ENCODE data around the gene CTNNA3. TPM values are rescaled to one million over a fixed set of nuclear protein-coding genes. Genes with fewer than 3 reads are reported as not detected.

The CTNNA3 gene
- total and polyA plus RNA-seq, 4 donors, result 0.16 to 2.4 (median 1.4) TPM

- 62% methylated on average over 5 of the region's 5 CpGs for WGBS
- Histone ChIP-seq H3K4me3 (ENCODE audit: low read depth in 1 of 3, low read length in 3 of 3) (no peak overlapping the region), H3K4me1 (ENCODE audit: control insufficient read depth in 4 of 4, insufficient read depth in 4 of 4, low read length in 3 of 4) (peaks cover 0 to 20% (median 15%) of the 10 kb centered on the region in 4 donors), H3K9me3 (ENCODE audit: control insufficient read depth in 4 of 4, low read length in 3 of 4) (no peaks in the 10 kb centered on the region), H3K27ac (ENCODE audit: low read depth in 1 of 2, low read length in 2 of 2) (no peak overlapping the region), H3K27me3 (ENCODE audit: control insufficient read depth in 4 of 4, insufficient read depth in 4 of 4, low read length in 3 of 4) (peaks cover 0 to 6% (median under 1%) of the 10 kb centered on the region in 4 donors), H3K9ac (ENCODE audit: low read depth in 1 of 2, low read length in 2 of 2) (no peak overlapping the region), H3K36me3 (ENCODE audit: control insufficient read depth in 4 of 4, insufficient read depth in 3 of 4, low read depth in 1 of 4, low read length in 3 of 4) (no peaks in the 10 kb centered on the region)
- no peak for DNase-seq (ENCODE audit: low spot score)
- TF ChIP-seq HNF4A (conservative IDR thresholded peaks at IDR 0.05) (no peak), ATF3 (IDR thresholded peaks at IDR 0.05) (no peak), EGR1 (IDR thresholded peaks at IDR 0.05; ENCODE audit: low read depth in 2 of 2) (no peak), NR2F2 (IDR thresholded peaks at IDR 0.05) (no peak), YY1 (IDR thresholded peaks at IDR 0.05) (no peak), RXRA (IDR thresholded peaks at IDR 0.05) (no peak), FOXA2 (IDR thresholded peaks at IDR 0.05) (no peak), FOXA1 (IDR thresholded peaks at IDR 0.05) (no peak), RAD21 (IDR thresholded peaks at IDR 0.05) (no peak), HNF4G (IDR thresholded peaks at IDR 0.05) (no peak), GABPA (IDR thresholded peaks at IDR 0.05 in 1 of 2, conservative IDR thresholded peaks at IDR 0.05 in 1 of 2) (no peak), ZBTB33 (IDR thresholded peaks at IDR 0.05) (no peak), JUND (IDR thresholded peaks at IDR 0.05) (no peak), MAX (IDR thresholded peaks at IDR 0.05) (no peak), SP1 (IDR thresholded peaks at IDR 0.05) (no peak), TAF1 (conservative IDR thresholded peaks at IDR 0.05) (no peak)
- TF ChIP-seq, protein P1, sequence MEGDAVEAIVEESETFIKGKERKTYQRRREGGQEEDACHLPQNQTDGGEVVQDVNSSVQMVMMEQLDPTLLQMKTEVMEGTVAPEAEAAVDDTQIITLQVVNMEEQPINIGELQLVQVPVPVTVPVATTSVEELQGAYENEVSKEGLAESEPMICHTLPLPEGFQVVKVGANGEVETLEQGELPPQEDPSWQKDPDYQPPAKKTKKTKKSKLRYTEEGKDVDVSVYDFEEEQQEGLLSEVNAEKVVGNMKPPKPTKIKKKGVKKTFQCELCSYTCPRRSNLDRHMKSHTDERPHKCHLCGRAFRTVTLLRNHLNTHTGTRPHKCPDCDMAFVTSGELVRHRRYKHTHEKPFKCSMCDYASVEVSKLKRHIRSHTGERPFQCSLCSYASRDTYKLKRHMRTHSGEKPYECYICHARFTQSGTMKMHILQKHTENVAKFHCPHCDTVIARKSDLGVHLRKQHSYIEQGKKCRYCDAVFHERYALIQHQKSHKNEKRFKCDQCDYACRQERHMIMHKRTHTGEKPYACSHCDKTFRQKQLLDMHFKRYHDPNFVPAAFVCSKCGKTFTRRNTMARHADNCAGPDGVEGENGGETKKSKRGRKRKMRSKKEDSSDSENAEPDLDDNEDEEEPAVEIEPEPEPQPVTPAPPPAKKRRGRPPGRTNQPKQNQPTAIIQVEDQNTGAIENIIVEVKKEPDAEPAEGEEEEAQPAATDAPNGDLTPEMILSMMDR (IDR thresholded peaks at IDR 0.05; ENCODE audit: low read depth, low read length, missing input control), result no peak
- TF ChIP-seq, protein P2, sequence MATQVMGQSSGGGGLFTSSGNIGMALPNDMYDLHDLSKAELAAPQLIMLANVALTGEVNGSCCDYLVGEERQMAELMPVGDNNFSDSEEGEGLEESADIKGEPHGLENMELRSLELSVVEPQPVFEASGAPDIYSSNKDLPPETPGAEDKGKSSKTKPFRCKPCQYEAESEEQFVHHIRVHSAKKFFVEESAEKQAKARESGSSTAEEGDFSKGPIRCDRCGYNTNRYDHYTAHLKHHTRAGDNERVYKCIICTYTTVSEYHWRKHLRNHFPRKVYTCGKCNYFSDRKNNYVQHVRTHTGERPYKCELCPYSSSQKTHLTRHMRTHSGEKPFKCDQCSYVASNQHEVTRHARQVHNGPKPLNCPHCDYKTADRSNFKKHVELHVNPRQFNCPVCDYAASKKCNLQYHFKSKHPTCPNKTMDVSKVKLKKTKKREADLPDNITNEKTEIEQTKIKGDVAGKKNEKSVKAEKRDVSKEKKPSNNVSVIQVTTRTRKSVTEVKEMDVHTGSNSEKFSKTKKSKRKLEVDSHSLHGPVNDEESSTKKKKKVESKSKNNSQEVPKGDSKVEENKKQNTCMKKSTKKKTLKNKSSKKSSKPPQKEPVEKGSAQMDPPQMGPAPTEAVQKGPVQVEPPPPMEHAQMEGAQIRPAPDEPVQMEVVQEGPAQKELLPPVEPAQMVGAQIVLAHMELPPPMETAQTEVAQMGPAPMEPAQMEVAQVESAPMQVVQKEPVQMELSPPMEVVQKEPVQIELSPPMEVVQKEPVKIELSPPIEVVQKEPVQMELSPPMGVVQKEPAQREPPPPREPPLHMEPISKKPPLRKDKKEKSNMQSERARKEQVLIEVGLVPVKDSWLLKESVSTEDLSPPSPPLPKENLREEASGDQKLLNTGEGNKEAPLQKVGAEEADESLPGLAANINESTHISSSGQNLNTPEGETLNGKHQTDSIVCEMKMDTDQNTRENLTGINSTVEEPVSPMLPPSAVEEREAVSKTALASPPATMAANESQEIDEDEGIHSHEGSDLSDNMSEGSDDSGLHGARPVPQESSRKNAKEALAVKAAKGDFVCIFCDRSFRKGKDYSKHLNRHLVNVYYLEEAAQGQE (IDR thresholded peaks at IDR 0.05), result no peak
Observed at GRCh38 chr10:66929375-66929774, 766.6 kb downstream of the CTNNA3 start.
